HEK293T (cell line): ENCODE measurements around the gene KIAA1217.

Experiments used
- ARNT ChIP-seq: fragments of 450-650 bp; IDR thresholded peaks from 2 replicates; pipeline ENCODE4 v1.6.1; 2017; ENCODE audit warnings: mild to moderate bottlenecking
- BHLHE40 ChIP-seq: fragments of 450-650 bp; IDR thresholded peaks from 2 replicates; pipeline ENCODE4 v1.6.1; 2016; ENCODE audit warnings: mild to moderate bottlenecking, moderate library complexity, borderline replicate concordance
- CTBP1 ChIP-seq: fragments of 450-650 bp; IDR thresholded peaks from 2 replicates; pipeline ENCODE4 v1.6.1; 2016; ENCODE audit warnings: borderline replicate concordance
- HDGF ChIP-seq: fragments of 450-650 bp; IDR thresholded peaks from 2 replicates; pipeline ENCODE4 v1.6.1; 2017; ENCODE audit warnings: antibody characterized with exemption, borderline replicate concordance
- PKNOX1 ChIP-seq: fragments of 450-650 bp; IDR thresholded peaks from 2 replicates; pipeline ENCODE4 v1.6.1; 2016
- SUZ12 ChIP-seq: fragments of 450-650 bp; IDR thresholded peaks from 2 replicates; pipeline ENCODE4 v1.6.1; 2016; ENCODE audit warnings: mild to moderate bottlenecking

- TF ChIP-seq HDGF (no peak), PKNOX1 (no peak), BHLHE40 (no peak), ARNT (no peak), SUZ12 (no peak), CTBP1 (no peak)
These were observed 272.3 kb downstream of the KIAA1217 start for GRCh38 chr10:24481241-24481640.
